SK-N-SH (cell line): Measurements from ENCODE around the gene NREP. TPM values are rescaled to one million over a fixed set of nuclear protein-coding genes. Genes with fewer than 3 reads are reported as not detected.

Experiments used
- CTCF ChIA-PET: fragments of 300-600, 350-600 bp; formaldehyde crosslinking; extraction: SDS; loops from one replicate; lab custom pipeline; 2021; lab: Yijun Ruan, JAX
- POLR2A ChIA-PET: fragments of 350-600 bp; sonication (Branson Sonifier 250); formaldehyde crosslinking; extraction: SDS; loops from one replicate; lab custom pipeline; 2020; ENCODE audit warnings: antibody characterized with exemption, inconsistent platforms; lab: Yijun Ruan, JAX
- DNase-seq: peaks from one replicate; pipeline ENCODE4 v3.0.0; 2012
- H2AFZ ChIP-seq: fragments of 200-600 bp; sonication (generic); 2 replicates; pipeline ENCODE4 v1.8.1; 2016; ENCODE audit warnings: antibody characterized with exemption, mild to moderate bottlenecking, low read depth
- H3F3A ChIP-seq: fragments of 200-600 bp; sonication (generic); replicated peaks from 2 replicates; pipeline ENCODE3; 2016; ENCODE audit warnings: antibody characterized with exemption, mild to moderate bottlenecking; ENCODE audit not compliant: insufficient read depth
- H3K27ac ChIP-seq, 2 experiments: fragments of 200-500 bp in 1 of 2; fragments of 200-600 bp in 1 of 2; sonication (Bioruptor generic) in 1 of 2; sonication (generic), shearing (Covaris generic) in 1 of 2; 2 replicates each; pipeline versions ENCODE4 v1.5.1 to v1.6.1; 2014 to 2016; ENCODE audit warnings: low read depth in 2 of 2, inconsistent platforms in 1 of 2, low read length in 1 of 2, mild to moderate bottlenecking in 1 of 2, mixed read lengths in 1 of 2
- H3K27me3 ChIP-seq: fragments of 200-600 bp; sonication (generic), shearing (Covaris generic); 2 replicates; pipeline ENCODE4 v1.6.1; 2016; ENCODE audit warnings: mixed run types; ENCODE audit not compliant: insufficient read depth
- H3K36me3 ChIP-seq, 2 experiments: fragments of 200-500 bp in 1 of 2; fragments of 200-600 bp in 1 of 2; sonication (Bioruptor generic) in 1 of 2; sonication (generic) in 1 of 2; replicated peaks in 1 of 2; 2 replicates each; pipeline versions ENCODE3 to v1.5.1; 2014 to 2016; ENCODE audit warnings: low read length in 1 of 2, mild to moderate bottlenecking in 1 of 2; ENCODE audit not compliant: insufficient read depth in 2 of 2, control insufficient read depth in 1 of 2
- H3K4me1 ChIP-seq, 2 experiments: fragments of 200-500 bp in 1 of 2; fragments of 200-600 bp in 1 of 2; sonication (Bioruptor generic) in 1 of 2; sonication (generic), shearing (Covaris generic) in 1 of 2; 2 replicates each; pipeline versions ENCODE4 v1.5.1 to v1.6.1; 2014 to 2016; ENCODE audit warnings: low read depth in 1 of 2, low read length in 1 of 2, mixed run types in 1 of 2; ENCODE audit not compliant: insufficient read depth in 2 of 2, control insufficient read depth in 1 of 2
- H3K4me2 ChIP-seq: fragments of 200-600 bp; sonication (generic), shearing (Covaris generic); 2 replicates; pipeline ENCODE4 v1.6.1; 2017; ENCODE audit warnings: mixed run types
- H3K4me3 ChIP-seq, 2 experiments: fragments of 200-500 bp in 1 of 2; fragments of 200-600 bp in 1 of 2; sonication (Bioruptor generic) in 1 of 2; sonication (generic), shearing (Covaris generic) in 1 of 2; 2 replicates each; pipeline versions ENCODE4 v1.5.1 to v1.8.1; 2014 to 2016; ENCODE audit warnings: low read depth in 2 of 2, inconsistent platforms in 1 of 2, low read length in 1 of 2, mild to moderate bottlenecking in 1 of 2, mixed read lengths in 1 of 2, moderate library complexity in 1 of 2
- H3K79me2 ChIP-seq: fragments of 200-600 bp; sonication (generic); 2 replicates; pipeline ENCODE4 v1.8.1; 2017; ENCODE audit warnings: mild to moderate bottlenecking; ENCODE audit not compliant: insufficient read depth
- H3K9ac ChIP-seq: fragments of 200-600 bp; sonication (generic); 2 replicates; pipeline ENCODE4 v1.6.1; 2017; ENCODE audit warnings: mixed run types
- H3K9me2 ChIP-seq: fragments of 200-600 bp; sonication (generic); 2 replicates; pipeline ENCODE4 v1.6.1; 2017; ENCODE audit warnings: mixed run types
- H3K9me3 ChIP-seq: fragments of 200-600 bp; sonication (generic); 2 replicates; pipeline ENCODE4 v1.6.1; 2017; ENCODE audit warnings: mixed run types, mild to moderate bottlenecking, moderate library complexity
- H4K20me1 ChIP-seq: fragments of 200-600 bp; sonication (generic); 2 replicates; pipeline ENCODE4 v1.6.1; 2017; ENCODE audit warnings: mild to moderate bottlenecking, mixed run types; ENCODE audit not compliant: insufficient read depth
- ELF1 ChIP-seq: IDR thresholded peaks from 2 replicates; pipeline ENCODE4 v1.4.0; 2012
- EZH2phosphoT487 ChIP-seq: fragments of 200-600 bp; sonication (generic); IDR thresholded peaks from 2 replicates; pipeline ENCODE4 v1.6.1; 2017; ENCODE audit warnings: low read depth, mixed run types, mild to moderate bottlenecking, antibody characterized with exemption, moderate library complexity, borderline replicate concordance
- FOSL2 ChIP-seq: IDR thresholded peaks from 2 replicates; pipeline ENCODE4 v1.4.0; 2012; ENCODE audit warnings: low read depth, mild to moderate bottlenecking, moderate library complexity, borderline replicate concordance
- FOXM1 ChIP-seq: IDR thresholded peaks from 2 replicates; pipeline ENCODE4 v1.4.0; 2012; ENCODE audit warnings: low read depth, mild to moderate bottlenecking
- IRF3 ChIP-seq: fragments of 150-350 bp; IDR thresholded peaks from 2 replicates; pipeline ENCODE4 v1.6.1; 2016; ENCODE audit warnings: mild to moderate bottlenecking, low read depth, low read length
- NFIC ChIP-seq: IDR thresholded peaks from 2 replicates; pipeline ENCODE4 v1.4.0; 2012; ENCODE audit warnings: borderline replicate concordance
- PBX3 ChIP-seq: IDR thresholded peaks from 2 replicates; pipeline ENCODE4; 2012
- POLR2AphosphoS5 ChIP-seq: IDR thresholded peaks from 2 replicates; pipeline ENCODE4 v1.6.1; 2012; ENCODE audit warnings: low read depth, low read length
- RCOR1 ChIP-seq: fragments of 150-350 bp; IDR thresholded peaks from 2 replicates; pipeline ENCODE4 v1.6.1; 2017; ENCODE audit warnings: antibody characterized with exemption, low read length
- REST ChIP-seq: IDR thresholded peaks from 2 replicates; pipeline ENCODE4 v1.6.1; 2012; ENCODE audit warnings: mild to moderate bottlenecking, low read depth, low read length, moderate library complexity
- RFX5 ChIP-seq: IDR thresholded peaks from 2 replicates; pipeline ENCODE4 v1.6.1; 2012; ENCODE audit warnings: mild to moderate bottlenecking, improper control_type of control experiment, low read length
- RXRA ChIP-seq: IDR thresholded peaks from 2 replicates; pipeline ENCODE4 v1.4.0; 2012; ENCODE audit warnings: low read depth, mild to moderate bottlenecking, borderline replicate concordance
- TCF12 ChIP-seq: IDR thresholded peaks from 2 replicates; pipeline ENCODE4 v1.4.0; 2012
- YY1 ChIP-seq: IDR thresholded peaks from 2 replicates; pipeline ENCODE4 v1.4.0; 2012; ENCODE audit warnings: low read depth, mild to moderate bottlenecking
- ZBTB33 ChIP-seq: IDR thresholded peaks from 2 replicates; pipeline ENCODE4 v1.4.0; 2012; ENCODE audit warnings: low read depth, borderline replicate concordance
- WGBS: methylation state at CpG from one replicate; pipeline ENCODE4 v1.1.6; 2017; ENCODE audit warnings: low lambda C conversion rate; 5-methylcytosine and 5-hydroxymethylcytosine counted together
- polyA plus RNA-seq, 3 experiments: library from polyadenylated mRNA; depleted of rRNA; stranded (reverse); fragments of >200 nt; gene quantifications; 2 replicates each; pipeline ENCODE4 v1.2.3, GENCODE V29; 2012

The NREP gene
- polyA plus RNA-seq, 1 of the 3 experiments (the other 2 are of a cell fraction), result 94.4 TPM

- CTCF ChIA-PET, result interaction anchor here (1.0 to 1.7 kb wide), 4 partner anchors 192 to 586 kb away, joined by 3 to 4 read pairs (median 3); no protein-coding TSS in a partner anchor
- POLR2A ChIA-PET, result interaction anchor here (0.6 kb wide), 1 partner anchor 116 kb away, joined by 4 read pairs; no protein-coding TSS in a partner anchor
- peaks cover 39 to 40% of the 10 kb centered on the region in 2 experiments for H3K36me3 ChIP-seq
These were observed 14.6 kb downstream of the NREP start for GRCh38 chr5:111742177-111742994.

GRCh38 chr5:111741278-111741677 lies 15.7 kb downstream of the NREP start:
- no peak overlapping the region for H3K4me2 ChIP-seq
- peaks cover 24% of the 10 kb centered on the region for H3F3A ChIP-seq
- no peaks in the 10 kb centered on the region for H3K9me3 ChIP-seq
- peaks cover 36 to 46% of the 10 kb centered on the region in 2 experiments for H3K36me3 ChIP-seq
- peaks cover 82% of the 10 kb centered on the region for H3K79me2 ChIP-seq
- peaks cover 18 to 45% of the 10 kb centered on the region in 2 experiments for H3K4me1 ChIP-seq
- no peak overlapping the region for H3K9ac ChIP-seq
- 87% methylated on average over 3 of the region's 3 CpGs for WGBS
- DNase-seq, result no peak
- H3K27me3 ChIP-seq, result no peaks in the 10 kb centered on the region
- H3K27ac ChIP-seq, result no peak overlapping the region
- H4K20me1 ChIP-seq, result peaks cover 3% of the 10 kb centered on the region; the same call in 1 of the 2 replicates
- no peak overlapping the region for H2AFZ ChIP-seq
- H3K4me3 ChIP-seq, result no peak overlapping the region
- ChIA-PET POLR2A (no interaction called here), CTCF (interaction anchor here (1.1 to 1.6 kb wide), 2 partner anchors 191 to 585 kb away, joined by 3 read pairs; no protein-coding TSS in a partner anchor)
- no peaks in the 10 kb centered on the region for H3K9me2 ChIP-seq
- TF ChIP-seq POLR2AphosphoS5, result no peak
- no peak for TF ChIP-seq FOSL2
- TF ChIP-seq YY1, result no peak
- no peak for TF ChIP-seq IRF3
- no peak for TF ChIP-seq NFIC
- TF ChIP-seq FOXM1, result no peak
- no peak for TF ChIP-seq PBX3
- no peak for TF ChIP-seq REST
- TF ChIP-seq EZH2phosphoT487, result no peak
- no peak for TF ChIP-seq ELF1
- no peak for TF ChIP-seq RCOR1
- TF ChIP-seq RXRA, result no peak
- TF ChIP-seq ZBTB33, result no peak
- no peak for TF ChIP-seq TCF12

More at GRCh38 chr5:111742177-111742994, 14.6 kb downstream of the NREP start:
- DNase-seq, result no peak
- Histone ChIP-seq H3K4me3 (no peak overlapping the region), H2AFZ (no peak overlapping the region), H3K9ac (no peak overlapping the region), H3K4me2 (peak overlapping the region; percentile 41; the same call in 1 of the 2 replicates), H3K4me1 (peaks cover 17 to 40% of the 10 kb centered on the region in 2 experiments), H4K20me1 (peaks cover 3% of the 10 kb centered on the region; the same call in 1 of the 2 replicates), H3K79me2 (peaks cover 84% of the 10 kb centered on the region), H3K9me2 (no peaks in the 10 kb centered on the region), H3K27me3 (no peaks in the 10 kb centered on the region), H3K27ac (peak overlapping the region; percentile 17 to 47; a peak in 3 of 4 replicates), H3K9me3 (no peaks in the 10 kb centered on the region), H3F3A (peaks cover 31% of the 10 kb centered on the region)
- WGBS, result 72% methylated on average over 10 of the region's 10 CpGs
- TF ChIP-seq POLR2AphosphoS5 (0 out of 2 replicates have a peak, but pooled peaks have one; percentile 7), RFX5 (no peak), TCF12 (peak; percentile 23; the same call in 1 of the 2 replicates), NFIC (0 out of 2 replicates have a peak, but pooled peaks have one; percentile 22)
